ENCODE data around the gene ROR1.

Gene ROR1

DNA sequence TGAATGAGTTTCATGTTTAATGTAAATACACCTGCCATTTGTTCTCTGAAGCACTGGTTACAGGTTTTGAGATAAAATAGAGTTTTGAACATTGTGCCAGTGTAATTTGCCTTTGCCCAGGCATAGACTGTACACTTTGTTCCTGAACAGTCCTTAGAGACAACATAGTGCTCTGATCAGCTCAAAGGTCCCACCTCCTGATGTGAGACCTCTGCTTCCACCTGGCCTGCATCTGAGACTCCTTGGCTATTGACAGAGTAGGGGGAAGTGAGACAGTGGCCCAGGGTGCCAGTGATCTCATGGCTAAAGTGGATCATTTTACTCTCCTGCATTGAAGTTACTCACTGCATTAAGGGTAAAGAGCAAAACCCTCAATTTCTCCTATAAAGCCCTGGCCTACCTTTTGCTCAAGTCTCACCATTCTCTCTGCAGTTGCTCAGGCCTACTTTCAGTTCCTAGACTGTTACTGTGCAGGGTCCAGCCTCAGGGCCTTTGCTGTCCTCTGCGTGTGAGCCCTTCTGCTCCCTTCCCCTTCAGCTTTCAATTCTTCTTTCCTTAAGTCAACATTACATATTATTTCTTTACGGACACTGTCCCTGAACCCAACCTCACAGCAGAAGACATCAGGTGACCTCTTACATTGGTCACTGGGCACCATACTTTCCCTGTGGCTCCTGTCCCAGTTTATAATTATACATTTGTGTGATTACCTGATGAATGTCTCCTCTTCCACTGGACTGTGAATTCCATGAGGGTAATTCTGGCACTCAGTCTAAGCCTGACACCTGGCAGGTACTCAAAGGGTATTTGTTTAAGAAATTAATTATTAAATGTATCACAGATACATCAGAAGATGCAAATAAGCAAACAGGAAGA is 142.9 kb downstream of the ROR1 start:
- H3K4me3 ChIP-seq (ENCODE audit: low read depth, low read length), result no peak overlapping the region
- no peak for DNase-seq (ENCODE audit: low read depth)
- TF ChIP-seq, protein P1, sequence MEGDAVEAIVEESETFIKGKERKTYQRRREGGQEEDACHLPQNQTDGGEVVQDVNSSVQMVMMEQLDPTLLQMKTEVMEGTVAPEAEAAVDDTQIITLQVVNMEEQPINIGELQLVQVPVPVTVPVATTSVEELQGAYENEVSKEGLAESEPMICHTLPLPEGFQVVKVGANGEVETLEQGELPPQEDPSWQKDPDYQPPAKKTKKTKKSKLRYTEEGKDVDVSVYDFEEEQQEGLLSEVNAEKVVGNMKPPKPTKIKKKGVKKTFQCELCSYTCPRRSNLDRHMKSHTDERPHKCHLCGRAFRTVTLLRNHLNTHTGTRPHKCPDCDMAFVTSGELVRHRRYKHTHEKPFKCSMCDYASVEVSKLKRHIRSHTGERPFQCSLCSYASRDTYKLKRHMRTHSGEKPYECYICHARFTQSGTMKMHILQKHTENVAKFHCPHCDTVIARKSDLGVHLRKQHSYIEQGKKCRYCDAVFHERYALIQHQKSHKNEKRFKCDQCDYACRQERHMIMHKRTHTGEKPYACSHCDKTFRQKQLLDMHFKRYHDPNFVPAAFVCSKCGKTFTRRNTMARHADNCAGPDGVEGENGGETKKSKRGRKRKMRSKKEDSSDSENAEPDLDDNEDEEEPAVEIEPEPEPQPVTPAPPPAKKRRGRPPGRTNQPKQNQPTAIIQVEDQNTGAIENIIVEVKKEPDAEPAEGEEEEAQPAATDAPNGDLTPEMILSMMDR (IDR thresholded peaks at IDR 0.05; ENCODE audit: low read depth, low read length), result no peak
- TF ChIP-seq, protein P2, sequence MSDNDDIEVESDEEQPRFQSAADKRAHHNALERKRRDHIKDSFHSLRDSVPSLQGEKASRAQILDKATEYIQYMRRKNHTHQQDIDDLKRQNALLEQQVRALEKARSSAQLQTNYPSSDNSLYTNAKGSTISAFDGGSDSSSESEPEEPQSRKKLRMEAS (IDR thresholded peaks at IDR 0.05; ENCODE audit: low read depth, low read length), result no peak
- TF ChIP-seq MYC (IDR thresholded peaks at IDR 0.05; ENCODE audit: low read depth, low read length), result no peak

DNA sequence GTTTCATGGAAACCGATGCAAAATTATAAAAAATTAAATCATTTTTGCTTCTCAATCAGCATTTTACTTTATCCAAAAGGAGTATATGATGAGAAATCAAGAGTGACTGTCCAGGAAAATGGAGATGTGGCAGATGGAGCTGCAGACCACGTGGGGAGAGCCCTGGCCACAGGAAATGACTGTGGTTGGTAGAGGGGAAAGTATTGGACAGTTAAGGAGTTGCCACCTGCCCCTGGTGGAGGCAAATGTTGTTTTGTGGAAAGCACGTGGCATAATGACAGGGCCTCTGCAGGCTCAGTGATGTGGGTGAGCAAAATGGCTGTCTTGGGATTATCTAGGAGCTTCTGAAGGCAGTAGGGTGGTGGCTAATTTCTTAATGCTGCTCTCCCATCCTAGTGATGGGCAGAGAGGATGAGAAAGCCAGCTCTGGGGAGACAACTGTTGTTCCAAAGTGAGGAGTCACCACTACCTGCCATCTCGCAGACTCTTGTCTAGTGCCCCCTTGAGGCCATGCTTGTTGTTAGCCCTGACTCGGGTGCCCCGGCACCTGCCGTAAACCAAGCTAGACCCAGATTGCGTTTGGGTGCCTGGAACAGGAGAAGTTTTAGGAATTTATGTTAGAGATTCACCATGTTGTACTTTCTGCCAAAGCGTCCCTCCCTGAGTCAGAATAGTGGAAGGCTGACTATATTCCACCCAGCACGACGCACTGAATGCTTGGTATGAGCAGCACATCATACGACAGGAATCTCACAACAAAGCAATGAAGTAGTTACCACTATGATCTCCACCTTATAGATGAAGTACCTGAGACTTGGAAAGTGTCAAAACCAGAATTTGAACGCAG is 144.0 kb downstream of the ROR1 start:
- H3K4me3 ChIP-seq (ENCODE audit: low read depth, low read length), result no peak overlapping the region
- TF ChIP-seq, protein P1 (IDR thresholded peaks at IDR 0.05; ENCODE audit: low read depth, low read length), result peak; percentile 33
- TF ChIP-seq MYC (IDR thresholded peaks at IDR 0.05; ENCODE audit: low read depth, low read length), result no peak
- TF ChIP-seq POLR2A (IDR thresholded peaks at IDR 0.05; ENCODE audit: extremely low read depth, insufficient read length), result no peak
- TF ChIP-seq, protein P2 (IDR thresholded peaks at IDR 0.05; ENCODE audit: low read depth, low read length), result peak; percentile 44; the same call in 1 of the 2 replicates
- peak; percentile 19 for DNase-seq (ENCODE audit: low read depth)

DNA sequence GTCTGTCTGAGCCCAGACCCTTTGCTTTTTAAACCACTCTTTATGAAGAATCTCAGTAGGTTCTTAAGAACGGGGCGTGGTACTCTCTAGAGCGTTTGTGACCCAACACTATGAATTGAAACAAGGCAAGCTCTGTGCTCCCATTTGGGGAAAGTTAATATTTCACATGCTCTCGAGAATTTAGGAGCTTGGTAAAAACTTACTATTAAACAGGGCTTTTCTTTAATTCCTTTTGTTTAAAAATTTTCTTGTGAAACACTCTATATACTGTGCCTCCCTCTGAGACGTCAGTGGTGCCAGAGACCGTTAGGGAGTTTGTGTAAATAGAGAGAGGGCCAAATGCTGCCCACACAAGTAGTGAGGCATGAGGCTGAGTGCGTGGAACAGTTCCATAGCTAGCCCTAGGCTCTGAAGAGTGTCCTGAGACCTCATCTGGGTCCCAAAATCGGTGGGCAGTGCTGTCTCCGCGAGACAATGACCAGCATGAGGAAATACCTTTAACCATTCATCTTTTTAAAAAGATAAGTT is 144.7 kb downstream of the ROR1 start:
- TF ChIP-seq POLR2A (IDR thresholded peaks at IDR 0.05; ENCODE audit: extremely low read depth, insufficient read length) (no peak), MYC (IDR thresholded peaks at IDR 0.05; ENCODE audit: low read depth, low read length) (no peak)
- TF ChIP-seq, protein P1 (IDR thresholded peaks at IDR 0.05; ENCODE audit: low read depth, low read length), result no peak
- TF ChIP-seq, protein P2 (IDR thresholded peaks at IDR 0.05; ENCODE audit: low read depth, low read length), result no peak
- no peak overlapping the region for H3K4me3 ChIP-seq (ENCODE audit: low read depth, low read length)
- no peak for DNase-seq (ENCODE audit: low read depth)

DNA sequence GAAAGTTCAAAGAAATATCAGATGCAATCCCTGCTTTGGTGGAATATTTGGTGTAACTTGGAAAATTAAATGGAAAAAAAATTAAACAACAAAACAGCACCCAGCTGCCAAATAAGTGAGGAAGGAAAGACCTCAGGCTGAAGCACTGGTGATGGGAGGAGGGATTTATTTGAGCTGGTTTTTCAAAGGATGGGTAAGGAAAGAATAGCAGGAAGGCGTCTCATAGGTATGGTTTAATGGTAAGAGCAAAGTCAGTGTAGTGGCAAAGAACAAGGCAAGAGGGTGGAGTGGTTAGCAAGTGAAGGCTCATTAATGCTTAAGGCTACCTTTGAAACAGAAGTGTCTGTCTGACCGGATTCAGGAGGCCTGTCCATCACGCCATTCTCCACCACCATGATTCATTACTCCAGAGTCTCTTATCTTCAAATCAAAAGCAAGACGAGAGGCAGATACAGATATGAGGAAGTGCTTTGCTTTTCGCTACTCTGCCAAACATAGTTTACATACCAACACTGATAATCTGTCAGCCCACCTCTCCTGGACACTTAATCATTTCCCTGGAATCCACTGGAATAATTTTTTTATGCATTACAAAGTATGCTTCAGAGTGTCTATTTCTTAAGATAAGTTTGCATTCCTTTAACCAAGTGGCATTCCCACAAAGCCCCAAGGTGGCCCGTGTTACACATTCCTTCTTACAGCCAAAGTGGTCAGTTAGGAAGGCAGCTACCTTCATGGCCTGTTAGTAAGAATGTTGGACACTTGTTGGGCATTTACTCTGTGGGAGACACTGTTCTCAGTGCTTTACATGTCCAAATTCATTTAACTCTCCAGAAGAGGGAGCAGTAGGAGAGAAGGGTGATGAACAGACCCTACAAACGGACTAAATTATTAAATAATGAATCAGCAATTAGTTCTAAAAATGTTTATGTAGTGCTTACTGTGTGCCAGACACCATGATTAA is 146.6 kb downstream of the ROR1 start:
- DNase-seq (ENCODE audit: low read depth), result peak; percentile 9
- TF ChIP-seq, protein P2 (IDR thresholded peaks at IDR 0.05; ENCODE audit: low read depth, low read length), result no peak
- TF ChIP-seq, protein P1 (IDR thresholded peaks at IDR 0.05; ENCODE audit: low read depth, low read length), result peak; percentile 4
- TF ChIP-seq POLR2A (IDR thresholded peaks at IDR 0.05; ENCODE audit: extremely low read depth, insufficient read length) (no peak), MYC (IDR thresholded peaks at IDR 0.05; ENCODE audit: low read depth, low read length) (no peak)
- H3K4me3 ChIP-seq (ENCODE audit: low read depth, low read length), result no peak overlapping the region

DNA sequence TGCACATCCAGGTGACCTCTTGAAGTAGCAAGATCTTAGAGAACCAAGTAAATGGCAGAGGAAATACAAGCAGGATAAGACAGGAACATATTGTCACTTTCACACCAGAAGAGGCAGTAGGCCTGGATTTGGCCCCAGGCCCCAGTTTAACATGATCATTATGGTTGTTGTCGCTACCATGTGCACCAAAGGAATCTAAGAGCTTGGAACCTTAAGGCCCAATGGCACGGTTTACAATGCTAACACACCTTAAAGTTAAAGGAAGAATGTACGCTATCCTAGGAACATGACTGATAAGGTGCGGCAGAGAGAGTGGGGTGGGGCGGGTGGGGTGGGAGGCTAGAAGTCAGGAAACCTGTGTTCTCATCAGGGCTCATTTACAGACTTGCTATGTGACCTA is 147.5 kb downstream of the ROR1 start:
- DNase-seq (ENCODE audit: low read depth), result no peak
- no peak for TF ChIP-seq POLR2A (IDR thresholded peaks at IDR 0.05; ENCODE audit: extremely low read depth, insufficient read length)
- TF ChIP-seq, protein P1 (IDR thresholded peaks at IDR 0.05; ENCODE audit: low read depth, low read length), result no peak
- no peak for TF ChIP-seq MYC (IDR thresholded peaks at IDR 0.05; ENCODE audit: low read depth, low read length)
- TF ChIP-seq, protein P2 (IDR thresholded peaks at IDR 0.05; ENCODE audit: low read depth, low read length), result no peak
- H3K4me3 ChIP-seq (ENCODE audit: low read depth, low read length), result no peak overlapping the region
